NCI-H345 (cell line): ENCODE results near the gene GSPT1.
"Not testable (repeated sequence)": the region's sequence is repeated elsewhere in the genome, so short reads cannot be mapped to it uniquely, and the experiment has no call there.

Experiments used
- DNase-seq: peaks from one replicate; lab custom pipeline; 2025; lab: John Stamatoyannopoulos, UW

Gene GSPT1

DNA sequence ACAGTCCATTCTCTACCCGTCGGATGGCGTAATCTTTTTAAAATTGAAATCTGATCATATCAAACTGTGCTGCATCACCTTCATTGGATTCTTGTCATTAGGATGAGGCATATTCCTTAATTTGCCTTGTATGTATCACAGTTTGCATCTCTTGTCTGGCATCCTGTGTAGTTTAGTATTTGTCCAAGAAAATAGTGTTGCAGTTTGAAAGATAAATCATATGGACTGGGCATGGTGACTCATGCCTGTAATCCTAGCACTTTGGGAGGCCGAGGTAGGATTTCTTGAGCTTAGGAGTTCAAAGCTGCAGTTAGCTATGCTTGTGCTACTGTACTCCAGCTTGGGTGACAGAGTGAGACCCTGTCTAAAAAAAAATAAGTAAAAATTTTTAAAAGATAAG is 58.6 kb downstream of the GSPT1 start:
- DNase-seq = no peak

DNA sequence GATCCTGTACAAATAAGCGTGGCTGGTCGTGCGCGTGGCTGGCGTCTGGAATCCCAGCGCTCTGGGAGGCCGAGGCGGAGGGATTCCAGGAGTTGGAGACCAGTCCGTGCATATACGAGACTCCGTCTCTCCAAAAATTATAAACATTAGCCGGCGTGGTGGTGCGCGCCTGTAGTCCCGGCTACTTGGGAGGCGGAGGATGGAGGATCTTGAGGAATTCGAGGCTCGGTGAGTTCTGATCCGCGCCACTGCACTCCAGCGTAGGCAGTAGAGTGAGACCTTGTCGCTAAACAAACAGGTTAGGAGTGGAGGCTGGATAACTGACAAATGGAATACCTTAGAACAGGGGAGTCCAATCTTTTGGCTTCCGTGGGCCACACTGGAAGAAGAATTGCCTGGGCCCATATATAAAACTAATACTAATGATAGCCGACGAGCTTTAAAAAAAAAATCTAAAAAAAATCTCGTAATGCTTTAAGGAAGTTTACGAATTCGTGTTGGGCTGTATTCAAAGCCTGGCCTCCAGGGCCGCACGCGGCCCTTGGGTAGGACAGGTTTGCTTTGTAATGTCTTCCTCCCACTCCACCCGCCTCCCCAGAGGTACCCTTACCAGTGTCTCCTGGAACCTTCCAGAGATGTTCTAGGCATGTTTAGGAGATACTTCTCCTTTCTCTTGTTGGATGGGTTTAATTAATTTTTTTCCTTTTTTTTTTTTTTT is 63.5 kb downstream of the GSPT1 start:
- no peak for DNase-seq

- DNase-seq = peak; percentile 91
Measured at GRCh38 chr16:11851294-11852091, 64.3 kb downstream of the GSPT1 start, which contains the start of gene RSL1D1. TSS of gene RSL1D1 (minus strand) at chr16:11851542. CDS start at chr16:11851512, 30 bp downstream.

- DNase-seq = no peak
Measured at GRCh38 chr16:11848842-11849241, 66.9 kb downstream of the GSPT1 start.

DNA sequence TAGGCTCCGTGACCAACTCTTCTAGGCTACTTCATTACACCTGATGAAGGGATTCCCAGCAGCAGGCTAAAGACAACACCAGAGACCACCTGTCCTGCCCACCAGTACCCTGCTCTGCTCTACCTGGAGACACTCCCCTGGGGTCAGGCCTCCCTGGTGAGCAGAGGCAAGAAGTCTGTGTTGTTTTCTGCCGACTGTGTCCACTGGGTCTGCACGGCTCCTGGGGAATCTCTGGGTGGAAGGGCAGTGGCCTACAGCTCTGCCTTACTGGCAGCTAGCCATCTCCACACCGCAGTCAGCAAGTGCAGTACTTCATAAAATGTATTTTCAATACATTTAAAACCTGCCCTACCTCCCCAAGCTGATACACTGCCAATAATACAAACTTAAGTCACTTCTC is 71.3 kb downstream of the GSPT1 start:
- DNase-seq = no peak

GRCh38 chr16:11843861-11844260 is 71.9 kb downstream of the GSPT1 start:
- DNase-seq = no peak

DNA sequence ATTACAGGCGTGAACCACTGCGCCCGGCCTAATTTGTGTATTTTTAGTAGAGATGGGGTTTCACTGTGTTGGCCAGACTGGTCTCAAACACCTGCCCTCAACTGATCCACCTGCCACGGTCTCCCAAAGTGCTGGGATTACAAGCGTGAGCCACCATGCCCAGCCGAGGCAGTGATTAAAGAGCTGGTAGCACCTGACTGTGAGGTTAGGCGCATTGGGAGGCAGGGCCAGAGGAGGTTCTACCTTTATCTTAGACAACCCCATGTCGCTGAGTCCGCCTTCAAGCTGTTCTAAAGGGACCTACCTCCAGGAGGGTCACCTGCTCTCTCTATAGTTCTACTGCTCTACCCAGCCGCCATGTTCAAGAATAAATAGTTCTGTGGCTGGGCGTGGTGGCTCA is 72.5 kb downstream of the GSPT1 start:
- DNase-seq = no peak

- no peak for DNase-seq
Measured at GRCh38 chr16:11841026-11841425, 74.7 kb downstream of the GSPT1 start.

DNA sequence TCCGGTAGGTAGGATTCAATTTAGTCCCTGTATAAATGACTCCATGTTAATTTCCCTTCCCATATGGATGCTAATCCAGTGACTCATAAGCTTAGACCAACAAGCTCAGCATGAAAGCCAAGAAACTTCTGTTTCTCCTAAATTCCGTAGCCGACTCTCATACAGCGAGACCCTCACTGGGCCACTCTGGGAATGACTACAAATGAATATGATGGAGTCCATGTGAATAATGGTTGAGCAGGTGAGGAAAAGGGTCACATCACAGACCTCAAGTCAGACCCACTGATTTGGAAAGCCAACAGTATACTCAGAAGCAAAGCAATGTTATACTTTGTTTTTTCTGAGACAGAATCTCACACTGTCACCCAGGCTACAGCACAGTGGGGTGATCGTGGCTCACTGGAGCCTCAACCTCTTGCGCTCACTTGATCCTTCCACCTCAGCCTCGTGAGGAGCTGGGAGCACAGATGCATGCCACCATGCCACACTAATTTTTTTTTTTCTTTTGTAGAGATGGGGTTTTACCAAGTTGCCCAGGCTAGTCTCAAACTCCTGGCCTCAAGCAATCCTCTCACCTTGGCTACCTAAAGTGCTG is 79.0 kb downstream of the GSPT1 start:
- DNase-seq = no peak

DNA sequence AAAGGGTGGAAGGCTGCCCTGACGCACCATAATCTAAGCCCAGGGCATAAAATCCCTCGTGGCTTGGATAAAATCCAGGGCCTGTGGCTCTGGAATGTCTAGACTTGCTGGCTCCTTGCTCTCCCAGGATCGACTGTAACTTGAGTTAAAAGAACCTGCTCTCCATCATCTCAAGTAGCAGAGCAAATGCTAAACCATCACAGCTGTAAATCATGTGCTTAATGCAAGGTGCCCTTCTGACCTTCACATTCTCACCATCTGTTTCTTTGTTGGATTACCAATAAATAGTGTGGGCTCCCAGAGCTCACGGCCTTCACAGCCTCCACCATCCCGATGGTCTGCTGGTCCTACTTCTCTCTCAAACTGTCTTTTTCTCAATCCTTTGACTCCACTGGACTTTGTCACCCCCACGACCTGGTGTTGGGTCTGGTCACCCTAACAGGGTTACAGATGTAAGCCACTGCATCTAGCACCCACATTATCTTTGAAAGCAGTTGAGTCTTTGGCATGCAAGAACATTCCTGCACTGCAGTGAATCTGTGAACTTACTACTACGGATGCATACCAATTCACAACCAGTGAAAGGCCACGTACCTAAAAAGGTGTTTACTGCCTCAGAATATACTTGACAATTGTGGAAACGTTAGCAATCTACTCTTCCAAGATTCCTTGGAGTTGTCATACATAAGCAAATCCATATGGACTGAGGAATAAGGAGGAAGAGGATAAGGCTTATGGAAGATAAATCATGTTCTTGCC is 79.7 kb downstream of the GSPT1 start:
- DNase-seq = no peak

DNA sequence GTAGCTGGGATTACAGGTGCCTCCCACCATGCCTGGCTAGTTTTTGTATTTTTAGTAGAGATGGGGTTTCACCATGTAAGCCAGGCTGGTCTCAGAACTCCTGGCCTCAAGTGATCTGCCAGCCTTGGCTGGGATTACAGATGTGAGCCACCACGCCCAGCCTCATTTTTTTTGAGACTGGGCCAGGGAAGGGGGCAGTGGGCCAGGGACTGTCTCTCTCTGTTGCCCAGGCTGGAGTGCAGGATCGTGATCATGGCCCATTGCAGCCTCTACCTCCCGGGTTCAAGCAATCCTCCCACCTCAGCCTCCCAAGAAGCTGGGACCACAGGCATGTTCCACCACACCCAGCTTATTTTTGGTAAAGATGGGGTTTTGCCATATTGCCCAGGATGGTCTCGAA is 80.4 kb downstream of the GSPT1 start:
- no peak for DNase-seq

DNA sequence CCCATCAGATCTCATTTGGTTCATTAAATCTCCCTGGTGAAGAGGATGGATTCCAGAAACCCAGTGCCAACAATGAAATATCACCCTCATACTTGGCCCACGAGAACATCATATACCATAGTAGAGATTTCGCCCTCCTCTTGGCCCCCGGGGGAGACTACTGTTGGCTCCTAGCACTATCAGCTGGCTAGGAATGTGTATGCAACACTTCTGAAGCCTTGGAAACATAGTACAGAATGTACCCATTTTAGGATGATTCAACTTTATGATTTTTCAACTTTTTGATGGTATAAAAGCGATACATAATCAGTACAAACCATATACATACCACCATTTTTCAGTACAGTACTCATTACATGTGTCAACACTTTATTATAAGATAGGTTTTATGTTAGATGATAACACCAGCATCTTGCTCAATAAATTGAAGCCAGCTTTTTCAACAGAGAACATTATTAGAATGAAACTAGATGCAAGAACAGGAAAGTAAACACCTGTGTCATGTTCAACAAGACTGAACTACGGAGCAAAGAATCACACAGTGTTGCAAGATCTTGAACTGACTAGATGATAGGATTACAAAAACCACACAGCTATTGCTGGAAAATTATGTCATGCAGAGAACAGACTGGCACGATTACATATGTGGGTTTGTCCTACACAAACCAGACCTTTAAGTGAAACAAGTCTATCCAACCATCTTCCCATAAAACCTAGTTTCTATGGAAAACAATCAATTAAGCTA is 81.6 kb downstream of the GSPT1 start:
- DNase-seq = no peak

GRCh38 chr16:11828696-11829095 is 87.1 kb downstream of the GSPT1 start:
- DNase-seq = no peak

- not testable (repeated sequence) for DNase-seq
Measured at GRCh38 chr16:11825520-11826165, 90.1 kb downstream of the GSPT1 start.

DNA sequence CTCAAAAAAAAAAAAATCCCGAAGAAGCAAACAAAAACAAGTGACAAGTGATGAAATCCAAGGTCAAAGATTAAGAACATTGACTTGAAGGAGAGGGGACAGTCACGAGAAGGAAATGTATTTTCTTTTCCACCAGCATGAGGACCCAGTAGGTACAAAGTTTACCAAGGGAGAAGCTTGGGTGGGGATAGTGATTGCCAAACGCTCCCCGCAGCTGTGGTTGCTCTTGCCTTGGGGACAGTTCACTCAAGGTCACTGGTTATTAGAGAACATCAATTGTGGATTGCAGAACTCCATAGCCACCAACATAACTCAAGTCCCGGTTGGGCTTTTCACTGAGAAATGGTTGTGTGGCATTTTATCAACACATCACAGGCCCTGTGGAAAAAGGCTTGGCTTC is 91.4 kb downstream of the GSPT1 start:
- no peak for DNase-seq

- not testable (repeated sequence) for DNase-seq
Measured at GRCh38 chr16:11823645-11824044, 92.1 kb downstream of the GSPT1 start.

DNA sequence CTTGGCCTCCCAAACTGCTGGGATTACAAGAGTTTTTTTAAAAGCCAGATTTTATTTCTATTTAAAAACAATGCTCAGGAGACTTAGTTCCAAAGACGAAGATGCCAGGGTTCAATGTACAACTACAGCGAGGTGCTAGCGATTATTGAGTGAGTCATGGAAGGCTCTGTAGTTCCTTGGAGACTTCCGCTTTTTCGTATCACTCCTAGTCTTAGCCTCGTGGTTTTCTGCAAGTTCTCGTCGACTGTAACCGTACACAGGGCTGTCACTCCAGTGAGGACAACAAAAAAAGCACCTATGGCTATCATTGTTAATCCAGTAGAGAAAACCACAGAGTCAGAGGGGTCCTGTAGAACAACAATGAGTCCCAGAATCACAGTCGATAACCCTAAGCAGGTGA is 96.0 kb downstream of the GSPT1 start:
- DNase-seq = no peak

DNA sequence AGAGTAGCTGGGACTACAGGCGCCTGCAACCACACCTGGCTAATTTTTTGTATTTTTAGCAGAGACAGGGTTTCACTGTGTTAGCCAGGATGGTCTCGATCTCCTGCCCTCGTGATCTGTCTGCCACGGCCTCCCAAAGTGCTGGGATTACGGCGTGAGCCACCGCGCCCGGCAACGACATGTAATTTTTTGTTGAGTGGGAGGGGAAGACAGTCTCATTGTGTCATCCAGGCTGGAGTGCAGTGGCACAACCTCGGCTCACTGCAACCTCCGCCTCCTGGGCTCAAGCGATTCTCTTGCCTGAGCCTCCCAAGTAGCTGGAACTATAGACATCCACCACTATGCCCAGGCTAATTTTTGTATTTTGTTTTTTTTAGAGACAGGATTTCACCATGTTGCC is 96.8 kb downstream of the GSPT1 start:
- DNase-seq = not testable (repeated sequence)
